ENCODE data around the gene ITGA11.
A peak's percentile ranks its signal among the peaks of the same experiment; 100 is the strongest.

The ITGA11 gene

DNA sequence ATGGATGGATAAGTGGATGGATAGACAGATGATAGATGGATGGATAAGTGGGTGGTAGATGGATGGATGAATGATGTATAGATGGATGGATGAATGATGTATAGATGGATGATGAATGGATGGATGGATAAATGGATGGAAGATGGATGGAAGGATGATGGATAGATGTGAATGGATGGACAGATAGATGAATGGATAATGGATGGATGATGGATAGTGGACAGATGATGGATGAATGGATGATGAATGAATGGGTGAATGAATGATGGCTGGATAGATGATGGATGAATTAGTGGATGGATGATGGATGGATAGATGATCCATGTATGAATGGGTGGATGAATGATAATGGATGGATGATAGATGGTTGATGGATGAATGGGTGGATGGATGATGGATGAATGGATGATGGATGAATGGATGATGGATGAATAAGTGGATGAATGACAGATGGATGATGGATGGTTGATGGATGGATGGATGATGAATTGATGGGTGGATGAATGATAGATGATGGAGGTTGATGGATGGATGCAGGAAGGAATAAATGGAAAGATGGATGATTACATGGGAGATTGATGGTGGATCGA, 69.3 kb downstream of the ITGA11 start:
- peak; percentile 94 for FAIRE-seq
- no peak for DNase-seq (ENCODE audit: low spot score)

DNA sequence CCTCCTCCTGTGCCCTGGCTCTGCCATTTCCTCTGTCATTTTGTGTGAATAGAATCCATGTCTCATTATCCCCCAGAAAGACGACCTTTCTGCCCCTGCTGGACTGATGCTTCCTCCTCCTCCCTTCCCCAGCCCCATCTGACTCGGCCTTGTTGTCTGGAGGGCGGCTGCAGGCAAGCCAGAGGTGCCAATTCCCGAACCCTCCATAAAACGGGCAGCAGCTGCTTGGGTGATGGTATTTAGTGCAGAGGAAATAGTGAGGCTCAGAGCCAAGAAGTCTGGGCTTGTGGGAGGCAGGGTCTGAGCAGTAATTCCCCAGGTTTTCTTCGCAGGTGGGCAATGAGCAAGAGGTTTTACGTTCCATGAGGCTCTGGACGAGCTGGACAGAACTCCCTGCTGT, 71.2 kb downstream of the ITGA11 start:
- DNase-seq (ENCODE audit: low spot score) (no peak), FAIRE-seq (no peak)

DNA sequence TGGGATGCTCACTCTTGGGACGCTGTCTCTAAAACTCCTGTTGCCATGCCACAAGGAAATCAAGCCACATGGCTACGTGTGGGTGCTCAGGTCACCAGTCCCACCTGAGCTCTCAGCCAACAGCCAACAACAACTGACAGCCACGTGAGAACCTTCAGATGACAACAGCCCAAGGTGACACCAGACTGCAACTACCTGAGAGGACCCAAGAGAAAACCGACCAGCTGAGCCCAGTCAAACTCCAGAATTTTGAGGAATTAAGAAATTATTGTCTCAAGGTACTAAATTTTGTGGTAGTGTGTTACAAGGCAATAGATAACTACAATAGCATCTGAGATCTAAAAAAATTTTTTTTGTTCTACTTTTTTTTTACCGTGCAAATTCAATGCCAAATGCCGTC, 75.2 kb downstream of the ITGA11 start:
- no peak for FAIRE-seq
- DNase-seq (ENCODE audit: low spot score): no peak

DNA sequence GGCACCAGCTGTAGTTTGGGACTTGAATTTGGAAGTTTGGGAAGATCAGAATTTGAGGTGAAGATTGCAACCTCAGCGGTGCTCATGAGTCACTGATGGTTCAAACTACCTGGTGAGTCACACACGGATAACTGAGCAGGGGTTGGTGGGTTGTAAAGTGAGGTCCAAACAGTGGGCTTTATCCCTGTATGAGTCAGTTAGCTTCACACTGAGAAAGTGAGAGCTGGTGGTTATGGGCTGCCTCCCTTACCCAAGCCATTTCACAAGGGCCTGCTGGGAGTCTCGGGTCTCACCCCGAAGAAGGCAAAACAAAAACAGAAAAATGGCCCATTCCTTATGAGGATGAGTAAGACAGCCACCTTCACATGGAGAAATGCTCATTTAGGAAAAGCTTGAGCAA, 77.0 kb downstream of the ITGA11 start:
- FAIRE-seq (peak; percentile 77), DNase-seq (ENCODE audit: low spot score) (peak; percentile 89)

DNA sequence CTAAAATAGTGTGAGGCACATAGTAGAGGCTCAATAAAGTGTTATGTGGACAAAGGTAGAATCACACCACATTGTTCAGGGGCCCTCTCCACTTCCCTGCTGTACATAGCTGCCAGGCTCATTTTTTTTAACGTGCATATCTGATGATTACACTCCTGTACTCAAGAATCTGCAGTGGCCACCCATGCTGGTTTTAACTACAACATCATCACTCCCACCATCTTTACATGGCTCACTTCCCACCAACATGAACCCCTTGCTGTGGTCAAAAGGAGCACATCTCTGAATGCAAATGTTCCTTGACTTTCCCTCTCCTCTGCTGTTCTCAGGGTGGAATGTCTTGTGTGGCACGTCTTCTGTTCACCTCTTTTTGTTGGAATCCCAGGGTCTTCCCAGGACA, 77.7 kb downstream of the ITGA11 start:
- FAIRE-seq: peak; percentile 56

DNA sequence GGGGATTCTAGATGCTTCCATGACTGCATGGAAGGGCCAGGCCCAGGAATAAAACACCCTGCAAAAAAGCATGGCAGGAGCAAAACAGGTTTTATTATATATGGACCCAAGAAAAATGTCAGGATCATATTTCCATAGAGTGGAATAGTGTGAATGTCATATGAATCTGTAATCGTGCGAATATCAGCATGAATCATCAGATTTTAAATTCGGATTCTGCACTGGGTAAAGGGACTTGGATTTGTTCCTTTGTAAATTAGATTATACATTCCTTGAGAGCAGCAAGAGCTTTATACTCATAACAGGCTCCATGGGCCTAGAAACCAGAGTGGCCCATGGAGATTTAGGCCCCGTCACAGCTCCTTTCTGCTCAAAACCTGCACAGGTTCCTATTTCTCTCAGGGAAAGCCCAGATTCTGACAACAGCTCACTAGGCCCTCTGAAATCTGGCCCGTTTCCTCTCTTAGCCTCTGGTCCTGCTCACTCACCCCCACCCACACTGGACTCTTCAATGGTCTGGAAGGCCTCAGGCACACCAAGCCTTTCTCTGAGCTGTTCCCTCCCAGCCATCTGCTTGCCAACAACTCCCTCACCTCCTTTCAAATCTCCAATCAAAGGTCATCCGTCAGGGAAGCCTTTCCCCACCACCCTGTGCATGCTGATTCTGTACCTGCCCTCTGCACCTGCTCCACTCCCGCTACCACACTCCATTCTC, 78.4 kb downstream of the ITGA11 start:
- DNase-seq (ENCODE audit: low spot score): no peak
- FAIRE-seq: peak; percentile 5

More for the DNA sequence above, 77.7 kb downstream of the ITGA11 start:
- DNase-seq (ENCODE audit: low spot score): no peak

DNA sequence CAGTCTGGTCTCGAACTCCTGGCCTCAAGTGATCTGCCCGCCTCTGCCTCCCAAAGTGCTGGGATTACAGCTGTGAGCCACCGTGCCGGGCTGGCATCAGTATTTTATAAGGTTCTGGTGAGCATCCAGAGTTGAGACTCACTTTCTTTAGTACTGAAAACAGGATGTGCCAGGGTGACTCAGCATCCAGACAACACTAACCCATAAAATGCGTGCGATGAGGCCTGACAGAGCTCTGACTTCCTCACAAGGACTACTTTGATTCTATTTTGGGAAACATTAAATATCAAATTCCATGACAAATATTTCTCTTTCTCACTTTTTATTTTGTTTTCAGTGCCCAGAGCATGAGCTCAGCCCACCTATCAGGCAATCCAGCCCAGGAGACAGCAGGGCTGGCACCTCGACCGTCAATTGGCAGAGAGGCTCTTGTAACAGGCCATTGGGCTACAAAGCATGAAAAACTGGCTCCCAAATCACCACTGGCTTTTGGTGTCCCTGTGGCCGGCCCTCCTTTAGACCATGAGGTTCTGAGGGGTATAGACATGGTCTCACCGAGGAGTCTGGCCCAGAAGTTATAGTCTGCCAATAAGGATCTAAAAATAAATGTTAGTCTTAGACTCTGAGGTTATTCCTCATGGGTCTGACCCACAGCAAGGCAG, 79.4 kb downstream of the ITGA11 start:
- FAIRE-seq (no peak), DNase-seq (ENCODE audit: low spot score) (peak; percentile 90)

DNA sequence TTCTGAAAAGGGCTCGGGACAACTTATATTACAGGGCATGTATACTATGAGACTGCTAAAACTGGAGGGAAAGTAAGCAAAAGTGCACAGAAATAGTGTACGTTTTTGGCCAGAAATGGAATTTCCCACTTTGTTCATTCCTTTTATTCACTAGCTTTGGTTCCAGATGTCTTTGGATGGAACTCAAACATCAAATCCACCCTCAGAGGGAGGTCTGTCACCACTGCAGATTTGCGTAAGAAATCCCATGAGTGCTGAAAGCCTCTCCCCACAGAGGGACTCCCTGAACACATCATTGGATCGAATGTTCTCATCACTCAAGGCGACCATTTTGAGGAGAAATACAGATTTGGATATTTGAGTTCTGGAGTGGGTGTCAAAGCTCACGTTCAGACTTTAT, 82.8 kb downstream of the ITGA11 start:
- DNase-seq (ENCODE audit: low spot score) (no peak), FAIRE-seq (peak; percentile 9)

DNA sequence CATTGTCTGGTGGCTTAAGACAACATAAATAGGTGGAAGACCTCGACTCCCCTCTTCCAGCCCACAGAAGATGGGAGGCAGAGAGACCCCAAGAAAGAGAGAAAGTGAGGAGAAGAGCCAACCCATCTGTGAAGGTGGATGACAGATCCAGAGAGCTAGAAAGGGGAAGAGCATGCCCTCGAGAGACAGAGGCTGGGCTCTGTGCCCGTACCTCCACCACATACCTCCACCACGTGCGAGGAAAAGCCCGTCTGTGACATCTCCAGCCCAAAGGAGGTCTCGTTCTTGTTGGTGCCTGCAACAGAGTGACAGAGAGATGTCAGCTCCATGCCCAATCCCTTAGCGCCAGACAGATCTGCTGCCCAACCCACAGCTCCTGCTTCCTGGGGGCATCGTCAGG, 83.4 kb downstream of the ITGA11 start:
- FAIRE-seq (no peak), DNase-seq (ENCODE audit: low spot score) (no peak)

DNA sequence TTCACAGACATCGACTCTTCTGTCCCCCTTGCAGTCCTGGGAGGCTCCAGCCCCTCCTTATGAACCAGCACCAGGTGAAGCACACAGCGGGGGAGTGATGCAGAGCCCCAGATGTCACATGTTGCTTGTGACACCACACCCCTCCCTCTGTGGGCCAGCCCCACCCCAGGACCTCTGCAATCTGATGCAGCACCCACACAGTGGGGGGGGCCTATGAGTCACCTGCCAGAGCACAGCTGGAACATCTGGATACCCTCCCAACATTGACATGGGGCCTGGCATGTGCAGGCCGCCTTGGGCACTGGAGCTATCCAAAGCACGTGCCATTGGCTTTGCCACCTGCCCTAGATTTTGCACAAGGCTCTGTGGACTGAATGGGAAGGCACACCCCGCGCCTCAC, 83.9 kb downstream of the ITGA11 start:
- DNase-seq (ENCODE audit: low spot score) (no peak), FAIRE-seq (peak; percentile 78)

DNA sequence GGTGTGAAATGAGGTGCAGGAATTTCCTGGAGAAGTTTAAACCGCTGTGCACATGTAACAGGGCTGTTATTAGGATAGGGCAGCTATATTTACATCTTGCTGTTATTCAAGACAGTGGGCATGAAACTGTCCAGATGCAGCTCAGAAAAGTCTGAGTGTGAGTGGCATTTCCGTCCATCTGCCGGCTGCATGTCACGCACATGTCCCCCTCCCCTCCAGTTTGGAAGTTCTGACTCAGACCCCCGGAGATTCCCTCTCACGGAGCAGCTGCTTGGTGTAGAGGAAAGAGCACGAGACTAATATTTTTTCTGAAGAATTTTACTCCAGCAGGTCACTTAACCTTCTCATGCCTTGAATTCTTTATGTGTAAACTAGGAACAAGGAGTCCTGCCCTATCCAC, 84.6 kb downstream of the ITGA11 start:
- FAIRE-seq: peak; percentile 44
- no peak for DNase-seq (ENCODE audit: low spot score)

DNA sequence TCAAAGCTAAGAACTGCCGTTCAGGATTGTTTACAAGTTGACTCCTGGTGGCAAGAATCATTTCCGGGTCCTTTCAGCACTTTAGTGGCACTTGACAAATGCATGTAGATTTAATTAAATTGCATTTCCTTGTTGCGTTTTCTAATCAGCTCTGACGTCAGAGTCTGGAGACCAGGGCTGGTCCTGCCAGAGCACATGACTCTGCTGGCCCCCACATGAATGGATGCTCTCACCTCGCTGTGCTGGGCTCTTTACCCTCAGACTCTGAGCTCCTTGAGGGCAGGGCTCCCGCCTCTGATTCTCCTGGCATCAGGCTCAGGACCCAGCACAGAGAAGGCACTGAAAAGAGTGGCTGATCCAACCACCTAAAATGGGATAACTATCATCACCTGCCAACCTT, 85.0 kb downstream of the ITGA11 start:
- no peak for FAIRE-seq
- DNase-seq (ENCODE audit: low spot score): no peak

DNA sequence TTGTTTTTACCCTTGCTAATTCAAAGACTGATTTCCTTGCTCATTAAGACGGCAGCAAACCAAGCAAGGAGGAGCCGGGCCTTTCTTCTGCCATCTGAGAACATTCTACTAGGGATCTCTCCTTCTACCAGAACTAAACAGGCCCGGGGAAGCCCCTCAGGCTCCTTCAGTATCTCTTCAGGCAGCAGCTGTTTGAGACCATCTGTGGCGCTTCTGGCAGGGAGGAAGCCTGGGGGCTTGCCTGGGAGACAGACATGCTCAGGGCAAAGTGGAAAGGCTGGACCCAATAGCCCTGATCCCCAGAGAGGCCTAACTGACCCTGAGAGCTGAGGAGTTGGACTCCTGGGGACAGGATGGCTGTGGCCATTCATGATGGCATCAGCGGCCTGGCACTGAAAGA, 86.5 kb downstream of the ITGA11 start:
- no peak for FAIRE-seq
- DNase-seq (ENCODE audit: low spot score): no peak

DNA sequence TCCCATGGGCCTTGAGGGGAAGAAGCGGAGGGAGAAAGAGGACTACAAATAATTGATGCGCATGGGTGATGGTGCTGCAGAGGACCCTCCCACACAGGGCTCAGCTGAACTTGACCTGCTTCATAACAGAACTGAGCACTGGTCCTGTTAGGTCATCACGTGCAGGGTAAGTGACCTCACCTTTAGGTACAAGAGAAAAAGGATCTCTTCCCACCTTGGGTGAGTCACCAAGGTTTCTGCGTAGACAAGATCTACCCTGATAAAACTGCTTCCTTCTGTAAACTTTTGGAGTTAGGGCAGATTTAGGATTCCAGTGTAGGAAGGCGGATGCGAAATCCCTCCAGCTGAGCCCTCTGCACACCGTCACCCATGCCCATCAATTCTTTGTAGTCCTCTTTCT, 87.4 kb downstream of the ITGA11 start:
- FAIRE-seq (peak; percentile 72), DNase-seq (ENCODE audit: low spot score) (no peak)

DNA sequence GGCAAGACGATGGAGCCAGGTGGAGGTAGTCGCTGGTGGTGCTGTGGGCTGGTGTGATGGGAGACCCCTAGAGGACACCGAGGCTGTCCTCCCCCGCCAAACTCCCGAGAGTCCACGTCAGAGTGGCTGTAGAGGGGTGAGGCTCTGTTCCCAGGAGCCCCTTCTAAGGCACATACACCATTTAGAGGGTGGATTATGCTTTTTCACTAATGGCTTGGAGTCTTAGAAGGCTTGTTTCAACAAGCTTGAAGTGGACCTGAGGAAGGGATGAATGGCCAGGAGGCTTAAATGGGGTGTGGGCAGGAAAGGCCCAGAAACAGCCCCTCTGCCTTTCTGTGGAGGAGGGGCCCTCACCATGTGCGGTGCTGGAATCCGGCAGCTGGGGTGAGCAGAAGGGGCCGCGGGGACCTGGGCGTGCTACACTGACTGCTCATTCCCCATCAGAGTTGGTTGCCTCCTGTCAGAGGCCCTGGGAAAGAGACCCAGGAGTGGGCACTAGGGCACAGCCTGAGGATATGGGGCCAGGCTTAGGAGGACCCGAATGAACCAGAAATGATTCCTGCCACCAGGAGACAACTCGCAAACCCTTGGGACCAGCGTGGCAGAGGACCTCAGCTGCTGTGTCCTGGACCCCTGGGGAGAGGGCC, 88.3 kb downstream of the ITGA11 start:
- FAIRE-seq (no peak), DNase-seq (ENCODE audit: low spot score) (no peak)

DNA sequence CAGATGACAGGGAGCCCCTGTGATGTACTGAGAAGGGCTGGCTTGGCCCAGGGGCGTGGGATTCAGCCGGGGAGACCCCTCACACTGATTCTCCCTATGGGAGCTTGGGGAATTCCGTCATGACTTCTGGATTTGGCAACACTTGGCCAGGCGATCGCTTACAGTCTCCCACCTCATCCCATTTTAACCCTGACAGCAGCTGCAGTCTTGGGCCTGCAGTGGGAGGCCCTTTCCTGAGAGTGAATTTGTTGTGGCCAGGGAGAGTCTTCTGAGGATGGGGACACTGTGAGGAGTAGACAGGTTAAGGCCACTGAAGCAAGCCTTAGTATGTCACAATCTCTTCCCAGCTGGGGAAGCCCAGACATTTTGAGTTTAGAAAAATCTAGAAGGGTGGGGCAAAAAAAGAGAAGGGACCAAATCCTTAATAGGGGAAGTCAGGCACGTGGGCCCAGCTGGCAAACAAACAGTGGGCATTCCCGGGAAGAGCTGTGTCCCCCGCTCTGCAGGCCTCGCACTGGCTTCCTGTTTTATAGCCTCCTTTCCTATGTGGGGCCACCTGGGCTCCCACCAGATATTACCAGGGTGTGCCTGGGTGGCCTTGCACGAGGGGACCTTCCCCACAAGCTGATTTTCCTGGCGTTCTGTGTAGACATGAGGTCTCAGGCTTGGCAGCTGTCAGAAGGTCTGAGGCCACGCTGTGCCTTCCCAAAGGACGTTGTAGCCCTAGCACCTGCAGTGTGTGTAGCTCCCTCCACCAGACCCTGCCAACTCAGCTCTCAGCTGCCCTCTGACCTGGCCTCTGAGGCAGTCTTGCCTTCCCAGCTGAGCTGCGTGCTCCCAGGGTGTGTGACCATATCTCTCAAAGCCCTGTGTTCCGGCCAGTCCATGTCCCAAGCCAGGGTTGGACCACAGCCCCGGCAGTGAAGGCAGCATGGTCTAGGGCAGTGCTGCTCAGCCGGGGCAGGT, 89.9 kb downstream of the ITGA11 start:
- FAIRE-seq (no peak), DNase-seq (ENCODE audit: low spot score) (no peak)

DNA sequence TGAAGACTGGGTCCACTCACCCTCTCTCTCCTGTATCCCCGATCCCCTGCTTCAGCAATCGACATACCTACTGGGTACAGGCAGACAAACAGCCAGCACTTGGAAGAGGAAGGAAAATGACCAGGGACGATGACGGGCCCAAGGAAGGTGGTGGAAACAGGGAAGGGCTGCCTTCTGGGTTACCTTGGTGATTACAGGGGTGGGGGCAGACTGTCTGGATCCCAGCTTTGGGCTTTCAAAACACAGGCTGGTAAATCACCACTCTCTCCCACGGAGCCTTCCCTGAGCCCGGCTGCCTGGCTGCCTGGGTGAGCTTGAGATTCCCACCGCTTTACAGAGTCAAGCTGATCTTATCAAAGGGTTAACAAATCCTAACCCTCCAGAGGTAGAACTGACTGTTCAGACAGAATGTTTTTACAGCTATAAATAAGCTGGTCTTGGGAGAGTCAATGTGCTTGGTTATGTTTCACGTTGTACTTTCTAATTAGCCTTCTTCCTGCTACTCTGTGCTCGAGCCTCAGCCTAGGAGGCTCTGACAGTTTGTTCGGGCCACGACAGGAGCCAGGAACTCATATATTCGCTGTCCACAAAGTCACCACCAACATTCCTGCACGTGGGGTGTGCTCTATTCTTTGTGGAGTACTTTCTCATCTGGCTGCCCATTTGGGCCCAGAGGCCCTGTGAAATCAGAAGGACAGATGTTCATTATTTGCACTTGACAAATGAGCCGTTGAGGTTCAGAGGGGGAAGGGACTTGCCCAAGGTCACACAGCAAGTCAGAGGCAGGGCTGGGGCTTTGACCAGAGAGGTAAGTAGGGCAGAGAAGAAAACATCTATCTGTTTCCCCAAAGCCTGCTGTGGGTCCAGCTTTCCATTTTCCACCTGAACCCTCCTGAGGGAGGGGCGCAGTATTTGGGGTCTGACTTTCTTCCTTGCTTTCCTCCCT, 91.0 kb downstream of the ITGA11 start:
- DNase-seq (ENCODE audit: low spot score): no peak
- no peak for FAIRE-seq

DNA sequence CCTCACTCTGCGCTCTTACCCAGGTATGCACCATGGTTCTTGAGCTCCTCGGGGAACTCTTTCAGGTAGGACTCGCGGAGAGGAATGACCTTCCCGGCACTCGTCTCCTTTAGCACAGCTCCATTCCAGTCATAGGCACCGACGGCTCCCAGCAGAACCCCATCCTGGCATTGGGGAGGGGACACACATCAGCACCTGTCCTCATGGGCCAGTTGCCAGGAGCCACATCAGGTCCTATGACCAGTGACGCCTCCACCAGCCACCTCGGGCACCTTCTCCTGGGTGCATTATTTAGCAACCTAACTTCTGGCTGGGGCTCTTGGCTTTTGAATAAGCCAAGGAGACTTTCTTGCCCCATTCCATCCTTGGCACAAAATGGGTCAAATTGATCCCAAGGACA, 92.5 kb downstream of the ITGA11 start:
- FAIRE-seq (no peak), DNase-seq (ENCODE audit: low spot score) (no peak)

DNA sequence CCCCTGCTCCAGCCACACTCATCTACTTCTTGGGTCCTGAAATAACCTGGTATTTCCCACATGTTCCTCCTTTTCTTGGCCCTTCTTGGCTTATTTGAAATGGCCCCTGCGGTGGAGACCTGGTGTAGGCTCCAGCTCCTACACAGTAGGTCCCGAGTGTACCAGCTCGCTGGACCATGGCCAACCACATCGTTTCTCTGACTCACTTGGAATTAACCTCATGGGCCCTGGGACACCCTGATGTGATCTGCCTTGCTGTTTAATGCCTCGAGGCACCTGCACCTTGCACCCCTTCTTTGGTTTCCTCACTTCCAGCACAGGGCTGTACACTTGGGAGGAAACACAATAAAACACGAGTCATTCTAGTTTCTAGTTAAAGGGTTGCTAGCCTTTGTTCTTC, 94.1 kb downstream of the ITGA11 start:
- no peak for FAIRE-seq
- no peak for DNase-seq (ENCODE audit: low spot score)

DNA sequence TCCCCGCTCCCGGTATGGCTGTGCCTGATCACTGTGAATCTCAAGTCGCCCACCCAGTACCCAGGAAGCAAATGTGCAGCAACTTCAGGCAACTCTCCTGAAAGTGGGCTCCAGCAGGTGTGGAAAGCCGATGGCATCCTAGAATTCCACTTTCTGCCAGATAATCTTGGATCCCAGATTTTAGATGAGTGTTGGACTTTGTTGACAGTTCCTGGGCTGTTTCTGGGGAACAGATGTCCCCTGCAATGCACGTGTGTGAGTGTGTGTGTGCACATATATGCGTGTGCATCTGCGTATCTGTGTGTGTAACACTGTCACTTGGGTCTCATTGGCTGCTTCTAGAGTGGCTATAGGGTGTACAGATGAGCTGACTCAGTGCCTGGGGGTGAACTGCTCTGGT, 95.4 kb downstream of the ITGA11 start:
- FAIRE-seq: no peak
- DNase-seq (ENCODE audit: low spot score): no peak
